ENCODE measurements around the gene UST.

- no peak for TF ChIP-seq CTCF (conservative IDR thresholded peaks at IDR 0.05; ENCODE audit: low read length)
- TF ChIP-seq EZH2phosphoT487 (IDR thresholded peaks at IDR 0.05; ENCODE audit: borderline replicate concordance), result no peak
Measured at GRCh38 chr6:148987982-148988381, 241.2 kb downstream of the UST start.

Measured in Loucy (cell line).